ENCODE results near the gene OIP5.
A peak's percentile ranks its signal among the peaks of the same experiment; 100 is the strongest.
"Not testable (repeated sequence)": the region's sequence is repeated elsewhere in the genome, so short reads cannot be mapped to it uniquely, and the experiment has no call there.

The OIP5 gene

GRCh38 chr15:41332194-41333025 lies at the start of gene OIP5, which contains the start of gene NUSAP1:
Gene OIP5 (minus strand): TSS chr15:41332591. CDS start chr15:41332561, 30 bp downstream.
Gene NUSAP1 (plus strand): TSS chr15:41332881. CDS start chr15:41332958, 77 bp downstream.
- DNase-seq, result peak; percentile 99 to 100

- no peak for DNase-seq
Measured at GRCh38 chr15:41377978-41378377, 45.6 kb upstream of the OIP5 start.

GRCh38 chr15:41367418-41367817 lies 35.0 kb upstream of the OIP5 start:
- no peak for DNase-seq

- DNase-seq, result no peak
Measured at GRCh38 chr15:41354371-41354770, 22.0 kb upstream of the OIP5 start.

GRCh38 chr15:41350057-41350717 lies 17.8 kb upstream of the OIP5 start:
- no peak for DNase-seq

- DNase-seq, result no peak
Measured at GRCh38 chr15:41347236-41347635, 14.8 kb upstream of the OIP5 start.

- no peak for DNase-seq
Measured at GRCh38 chr15:41341519-41341918, 9.1 kb upstream of the OIP5 start.

- DNase-seq, result no peak
Measured at GRCh38 chr15:41340189-41340695, 7.9 kb upstream of the OIP5 start.

- no peak for DNase-seq
Measured at GRCh38 chr15:41337631-41338522, 5.5 kb upstream of the OIP5 start.

- DNase-seq, result no peak
Measured at GRCh38 chr15:41337047-41337446, 4.7 kb upstream of the OIP5 start.

GRCh38 chr15:41336549-41336948 lies 4.2 kb upstream of the OIP5 start:
- no peak for DNase-seq

- DNase-seq, result no peak
Measured at GRCh38 chr15:41334293-41335120, 2.1 kb upstream of the OIP5 start.

GRCh38 chr15:41333026-41333562 lies 703 bp upstream of the OIP5 start:
- peak in 1 of 2 experiments; percentile 70 for DNase-seq

GRCh38 chr15:41331833-41332193 lies 578 bp downstream of the OIP5 start:
- no peak for DNase-seq

- peak in 1 of 2 experiments; percentile 29 for DNase-seq
Measured at GRCh38 chr15:41331281-41331680, 1.1 kb downstream of the OIP5 start.

GRCh38 chr15:41323611-41324010 lies 8.8 kb downstream of the OIP5 start:
- DNase-seq, result no peak

GRCh38 chr15:41320805-41321330 lies 11.5 kb downstream of the OIP5 start:
- not testable (repeated sequence) for DNase-seq

- DNase-seq, result no peak
Measured at GRCh38 chr15:41309226-41309905, 23.0 kb downstream of the OIP5 start.

GRCh38 chr15:41307679-41308078 lies 24.7 kb downstream of the OIP5 start:
- no peak for DNase-seq

- no peak for DNase-seq
Measured at GRCh38 chr15:41304149-41304770, 28.1 kb downstream of the OIP5 start.

Measured in NCI-H526 (cell line).